Esophagus squamous epithelium (tissue), 4 donors: ENCODE measurements around the gene SEMA3F.

ENCODE experiments used
- POLR2A ChIP-seq, 4 donors: fragments of 450-650 bp; IDR thresholded peaks; one replicate each; pipeline ENCODE4 v1.6.1; 2017; ENCODE audit warnings: antibody characterized with exemption in 4 of 4, mild to moderate bottlenecking in 4 of 4, moderate library complexity in 3 of 4
- TF ChIP-seq, protein P1 (sequence below), 6 experiments: fragments of 450-650 bp in 4 of 6; fragments of 200-600 bp in 2 of 6; sonication (generic) in 2 of 6; IDR thresholded peaks; one replicate each; pipeline ENCODE4 v1.5.1; 2016 to 2019; ENCODE audit warnings: antibody characterized with exemption in 6 of 6, mild to moderate bottlenecking in 4 of 6, moderate library complexity in 4 of 6

DNA sequence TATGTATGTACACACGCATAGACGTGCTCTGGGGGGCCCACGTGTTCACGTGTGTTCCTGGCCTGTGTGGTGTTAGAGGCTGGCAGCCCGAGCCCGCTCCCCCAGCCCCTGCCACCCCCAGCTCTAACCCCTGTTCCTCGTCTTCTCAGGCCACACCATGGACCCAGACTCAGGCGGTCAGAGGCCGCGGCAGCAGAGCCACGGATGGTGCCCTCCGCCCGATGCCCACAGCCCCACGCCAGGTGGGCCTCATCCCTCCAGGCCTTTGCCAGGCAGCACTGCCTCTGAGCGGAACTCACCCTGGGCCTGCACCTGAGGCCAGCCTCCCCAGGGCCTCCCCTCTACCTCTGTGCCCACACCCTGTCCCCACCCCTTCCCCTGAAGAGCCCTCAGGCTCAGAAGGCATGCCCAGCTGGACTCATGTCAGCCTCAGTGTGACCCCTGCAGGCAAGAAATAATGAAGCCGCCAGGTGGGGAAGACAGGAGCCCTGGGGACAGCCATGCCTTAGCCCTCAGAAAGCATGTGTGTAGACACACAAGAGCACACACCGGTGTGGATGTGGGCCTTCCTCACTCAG lies 19.9 kb downstream of the SEMA3F start:
- TF ChIP-seq POLR2A (IDR thresholded peaks at IDR 0.05) = no peak
- TF ChIP-seq, protein P1, sequence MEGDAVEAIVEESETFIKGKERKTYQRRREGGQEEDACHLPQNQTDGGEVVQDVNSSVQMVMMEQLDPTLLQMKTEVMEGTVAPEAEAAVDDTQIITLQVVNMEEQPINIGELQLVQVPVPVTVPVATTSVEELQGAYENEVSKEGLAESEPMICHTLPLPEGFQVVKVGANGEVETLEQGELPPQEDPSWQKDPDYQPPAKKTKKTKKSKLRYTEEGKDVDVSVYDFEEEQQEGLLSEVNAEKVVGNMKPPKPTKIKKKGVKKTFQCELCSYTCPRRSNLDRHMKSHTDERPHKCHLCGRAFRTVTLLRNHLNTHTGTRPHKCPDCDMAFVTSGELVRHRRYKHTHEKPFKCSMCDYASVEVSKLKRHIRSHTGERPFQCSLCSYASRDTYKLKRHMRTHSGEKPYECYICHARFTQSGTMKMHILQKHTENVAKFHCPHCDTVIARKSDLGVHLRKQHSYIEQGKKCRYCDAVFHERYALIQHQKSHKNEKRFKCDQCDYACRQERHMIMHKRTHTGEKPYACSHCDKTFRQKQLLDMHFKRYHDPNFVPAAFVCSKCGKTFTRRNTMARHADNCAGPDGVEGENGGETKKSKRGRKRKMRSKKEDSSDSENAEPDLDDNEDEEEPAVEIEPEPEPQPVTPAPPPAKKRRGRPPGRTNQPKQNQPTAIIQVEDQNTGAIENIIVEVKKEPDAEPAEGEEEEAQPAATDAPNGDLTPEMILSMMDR (IDR thresholded peaks at IDR 0.05) = no peak
